T-helper 1 cell treated with Interleukin-12 subunit alpha and Interleukin-12 subunit beta and Interleukin-4 antibody, amounts not matched to agents 30 ng/mL and 1 ng/mL, for 36 hours (primary cell): Measurements from ENCODE around the gene CALD1. TPM values are rescaled to one million over a fixed set of nuclear protein-coding genes. Genes with fewer than 3 reads are reported as not detected.

Source experiments
- intact Hi-C: fragments of 100-400 bp; cut with micrococcal nuclease; formaldehyde crosslinking; loops from one replicate; pipeline ENCODE4 v1.15.1; 2024
- total RNA-seq: library from RNA; stranded (reverse); gene quantifications from 2 replicates; pipeline ENCODE4 v1.2.3, GENCODE V29; 2022

Gene CALD1
- total RNA-seq, 1 donor from 2014 or later: 1.3 TPM

GRCh38 chr7:134826105-134826504 lies 46.7 kb downstream of the CALD1 start:
- intact Hi-C loops: no loop called here

- intact Hi-C loops: no loop called here
Measured at GRCh38 chr7:134827436-134827835, 48.0 kb downstream of the CALD1 start.

GRCh38 chr7:134827889-134828288 lies 48.5 kb downstream of the CALD1 start:
- intact Hi-C loops: no loop called here

GRCh38 chr7:134828361-134828760 lies 48.9 kb downstream of the CALD1 start:
- intact Hi-C loops: no loop called here

GRCh38 chr7:134829380-134829986 lies 50.0 kb downstream of the CALD1 start:
- intact Hi-C loops: no loop called here

GRCh38 chr7:134831862-134832261 lies 52.4 kb downstream of the CALD1 start:
- intact Hi-C loops: no loop called here

- intact Hi-C loops: no loop called here
Measured at GRCh38 chr7:134832367-134832766, 52.9 kb downstream of the CALD1 start.

GRCh38 chr7:134834689-134835462 lies 55.4 kb downstream of the CALD1 start:
- intact Hi-C loops: no loop called here

GRCh38 chr7:134835463-134835823 lies 56.0 kb downstream of the CALD1 start:
- intact Hi-C loops: no loop called here

- intact Hi-C loops: no loop called here
Measured at GRCh38 chr7:134836447-134836846, 57.0 kb downstream of the CALD1 start.

- intact Hi-C loops: no loop called here
Measured at GRCh38 chr7:134839298-134839697, 59.9 kb downstream of the CALD1 start.

- intact Hi-C loops: no loop called here
Measured at GRCh38 chr7:134842062-134842461, 62.6 kb downstream of the CALD1 start.

- intact Hi-C loops: no loop called here
Measured at GRCh38 chr7:134842886-134843430, 63.5 kb downstream of the CALD1 start.

- intact Hi-C loops: no loop called here
Measured at GRCh38 chr7:134844200-134844599, 64.8 kb downstream of the CALD1 start.

GRCh38 chr7:134845461-134845860 lies 66.0 kb downstream of the CALD1 start:
- intact Hi-C loops: loop anchor here (1.0 kb wide), 1 partner anchor 212 kb away; no protein-coding TSS in a partner anchor

GRCh38 chr7:134847851-134848588 lies 68.6 kb downstream of the CALD1 start:
- intact Hi-C loops: no loop called here

- intact Hi-C loops: no loop called here
Measured at GRCh38 chr7:134850066-134850465, 70.6 kb downstream of the CALD1 start.

GRCh38 chr7:134851141-134851540 lies 71.7 kb downstream of the CALD1 start:
- intact Hi-C loops: no loop called here

GRCh38 chr7:134852625-134853024 lies 73.2 kb downstream of the CALD1 start:
- intact Hi-C loops: no loop called here

GRCh38 chr7:134854816-134855215 lies 75.4 kb downstream of the CALD1 start:
- intact Hi-C loops: no loop called here

- intact Hi-C loops: no loop called here
Measured at GRCh38 chr7:134855442-134855841, 76.0 kb downstream of the CALD1 start.

- intact Hi-C loops: no loop called here
Measured at GRCh38 chr7:134856091-134856490, 76.7 kb downstream of the CALD1 start.
